NOMO-1 (cell line): ENCODE results near the gene EXOC1L.
"Not testable (repeated sequence)": the region's sequence is repeated elsewhere in the genome, so short reads cannot be mapped to it uniquely, and the experiment has no call there.

Experiments used
- DNase-seq, 2 experiments: peaks; one replicate each; lab custom pipeline; 2025; ENCODE audit not compliant: unreplicated experiment in 2 of 2; lab: John Stamatoyannopoulos, UW

The EXOC1L gene

DNA sequence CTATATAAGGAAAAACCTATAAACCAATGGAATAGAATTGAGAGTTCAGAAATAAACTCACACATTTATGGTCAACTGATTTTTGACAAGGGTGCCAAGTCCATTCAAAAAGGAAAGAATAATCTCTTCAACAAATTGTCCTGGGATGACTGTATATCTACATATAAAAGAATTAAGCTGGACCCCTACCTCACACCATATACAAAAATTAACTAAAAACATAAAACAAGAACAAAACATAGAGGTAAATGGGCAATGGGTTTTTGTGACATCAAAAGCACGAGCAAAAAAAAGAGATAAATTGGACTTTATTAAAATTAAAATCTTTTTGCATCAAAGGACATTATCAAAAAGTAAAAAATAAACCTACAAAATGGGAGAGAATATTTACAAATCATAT, 18.3 kb downstream of the EXOC1L start:
- no peak for DNase-seq

DNA sequence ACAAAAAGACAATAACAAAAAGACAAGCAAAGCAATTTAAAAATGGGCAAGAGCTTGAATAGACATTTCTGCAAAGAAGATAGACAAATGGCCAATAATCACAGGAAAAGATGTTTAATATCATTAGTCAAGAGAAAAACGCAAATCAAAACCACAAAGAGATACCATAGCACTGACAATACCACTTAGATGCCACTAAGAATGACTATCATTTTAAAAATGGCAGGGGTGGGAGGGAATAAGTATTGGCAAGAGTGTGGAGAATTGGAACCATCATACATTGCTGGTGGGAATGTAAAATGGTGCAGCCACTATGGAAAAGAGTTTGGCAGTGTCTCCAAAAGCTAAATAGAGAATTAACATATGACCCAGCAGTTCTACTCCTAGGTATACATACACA, 18.8 kb downstream of the EXOC1L start:
- DNase-seq, result no peak

DNA sequence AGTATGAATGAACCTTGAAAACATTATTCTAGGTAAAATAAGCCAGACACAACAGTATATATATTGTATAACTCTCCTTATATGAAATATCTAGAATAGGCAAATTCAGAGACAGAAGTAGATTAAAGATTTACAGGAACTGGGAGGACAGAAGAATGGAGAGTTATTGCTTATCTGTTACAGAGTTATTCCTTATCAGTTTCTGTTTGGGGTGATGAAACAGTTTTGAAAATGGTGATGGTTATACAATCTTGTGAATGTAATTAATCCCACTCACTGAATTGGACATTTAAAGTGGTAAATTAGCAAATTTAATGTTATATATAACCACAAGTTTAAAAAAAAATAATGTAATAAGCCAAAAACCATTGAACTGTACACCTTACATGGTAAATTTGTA, 19.4 kb downstream of the EXOC1L start:
- DNase-seq, result no peak

GRCh38 chr4:55840956-55841355, 21.4 kb downstream of the EXOC1L start:
- DNase-seq, result no peak

GRCh38 chr4:55841373-55842239, 22.0 kb downstream of the EXOC1L start:
- DNase-seq, result not testable (repeated sequence)

DNA sequence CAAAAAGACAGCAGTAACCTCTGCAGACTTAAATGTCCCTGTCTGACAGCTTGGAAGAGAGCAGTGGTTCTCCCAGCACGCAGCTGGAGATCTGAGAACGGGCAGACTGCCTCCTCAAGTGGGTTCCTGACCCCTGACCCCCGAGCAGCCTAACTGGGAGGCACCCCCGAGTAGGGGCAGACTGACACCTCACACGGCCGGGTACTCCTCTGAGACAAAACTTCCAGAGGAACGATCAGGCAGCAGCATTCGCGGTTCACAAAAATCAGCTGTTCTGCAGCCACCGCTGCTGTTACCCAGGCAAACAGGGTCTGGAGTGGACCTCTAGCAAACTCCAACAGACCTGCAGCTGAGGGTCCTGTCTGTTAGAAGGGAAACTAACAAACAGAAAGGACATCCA, 22.7 kb downstream of the EXOC1L start:
- DNase-seq, result not testable (repeated sequence)

DNA sequence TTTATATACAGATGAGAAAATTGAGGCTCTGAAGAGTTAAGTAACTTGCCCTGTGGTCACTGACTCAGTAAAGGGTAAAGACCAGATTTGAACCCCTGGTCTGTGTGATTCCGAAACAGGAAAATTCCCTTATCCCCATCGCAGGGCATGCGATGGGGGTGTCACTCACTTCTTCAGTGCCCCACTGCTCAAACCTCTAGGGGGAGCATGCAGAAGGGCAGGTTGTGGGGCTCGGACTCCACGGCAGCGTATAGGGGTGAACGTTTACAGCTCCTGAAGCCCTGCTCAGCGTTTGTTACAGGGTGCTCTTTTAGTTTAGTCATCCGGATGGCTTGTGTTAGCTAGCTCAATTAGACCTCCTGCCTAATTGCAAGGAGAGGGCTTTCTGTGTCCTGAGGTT, 30.1 kb downstream of the EXOC1L start:
- DNase-seq, result no peak

DNA sequence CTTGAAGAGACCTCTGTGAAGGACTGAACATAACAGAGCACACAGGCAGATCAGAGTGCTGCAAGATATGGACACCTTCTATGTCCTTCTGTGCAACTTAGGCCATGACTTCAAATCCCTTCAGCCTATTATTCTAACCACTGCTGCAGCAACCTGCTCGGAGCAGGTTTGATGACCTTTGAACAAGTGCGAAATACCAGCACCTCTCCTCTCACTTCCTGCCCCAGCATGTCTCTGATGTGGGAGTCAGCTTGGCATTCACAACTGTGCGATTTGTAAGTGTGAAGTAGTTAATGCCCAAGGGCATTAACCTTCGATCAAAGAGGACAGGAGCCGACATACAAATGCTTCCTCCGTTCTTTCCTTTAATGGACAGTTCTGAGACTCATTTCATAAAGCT, 32.3 kb downstream of the EXOC1L start:
- DNase-seq, result no peak

DNA sequence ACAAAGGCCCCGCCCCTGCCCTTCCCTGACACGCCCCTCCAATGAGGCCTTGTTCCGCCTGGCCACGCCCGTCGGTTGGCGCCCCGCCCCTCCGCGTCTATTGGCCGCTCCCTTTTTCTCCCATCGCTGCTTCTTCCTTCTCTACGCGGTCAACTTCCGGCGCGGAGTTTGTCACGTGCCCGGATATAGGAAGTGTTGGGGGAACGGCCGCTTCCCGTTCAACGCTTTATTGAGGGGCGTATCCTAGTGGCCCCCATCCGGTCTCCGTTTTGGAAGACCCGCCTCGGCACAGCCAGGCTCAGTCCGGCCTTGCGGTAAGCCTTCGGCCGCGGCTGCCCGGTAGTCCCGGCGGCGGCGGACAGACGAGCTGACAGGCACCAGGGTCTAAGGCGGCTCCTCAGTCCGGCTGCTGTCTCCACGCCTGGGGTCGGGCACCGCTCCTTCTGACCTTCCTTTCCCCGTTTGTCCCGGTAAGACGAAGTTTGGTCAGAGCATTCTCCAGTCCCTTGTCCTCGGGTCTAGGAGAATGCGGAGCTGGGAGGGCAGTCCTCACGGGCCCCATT, 34.0 kb downstream of the EXOC1L start, which contains the start of gene EXOC1:
Gene EXOC1 (plus strand): TSS at position 165 of the 563 bp plus-strand sequence. CDS start 4,676 bp downstream, outside the sequence.
- DNase-seq, result peak; percentile 94 to 95

- DNase-seq, result no peak
Observed at GRCh38 chr4:55854129-55854528, 34.5 kb downstream of the EXOC1L start.

- DNase-seq, result no peak
Observed at GRCh38 chr4:55857586-55857985, 38.0 kb downstream of the EXOC1L start.

DNA sequence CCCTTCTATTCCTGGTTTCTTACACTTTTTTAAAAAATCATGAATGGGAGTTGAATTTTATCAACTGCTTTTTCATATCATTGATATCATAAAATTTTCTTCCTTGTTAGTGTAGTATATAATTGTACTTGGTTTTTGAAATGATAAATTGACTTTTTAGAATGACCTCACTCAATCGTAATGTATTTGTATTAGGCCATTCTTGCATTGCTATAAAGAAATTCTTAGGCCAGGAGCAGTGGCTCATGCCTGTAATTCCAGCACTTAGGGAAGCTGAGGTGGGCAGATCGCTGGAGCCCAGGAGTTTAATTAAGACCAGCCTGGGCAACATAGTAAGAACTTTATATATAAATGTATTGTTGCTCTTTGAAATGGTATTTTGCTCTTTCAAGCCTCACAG, 40.1 kb downstream of the EXOC1L start:
- DNase-seq, result no peak

- no peak for DNase-seq
Observed at GRCh38 chr4:55864577-55865223, 45.1 kb downstream of the EXOC1L start.

DNA sequence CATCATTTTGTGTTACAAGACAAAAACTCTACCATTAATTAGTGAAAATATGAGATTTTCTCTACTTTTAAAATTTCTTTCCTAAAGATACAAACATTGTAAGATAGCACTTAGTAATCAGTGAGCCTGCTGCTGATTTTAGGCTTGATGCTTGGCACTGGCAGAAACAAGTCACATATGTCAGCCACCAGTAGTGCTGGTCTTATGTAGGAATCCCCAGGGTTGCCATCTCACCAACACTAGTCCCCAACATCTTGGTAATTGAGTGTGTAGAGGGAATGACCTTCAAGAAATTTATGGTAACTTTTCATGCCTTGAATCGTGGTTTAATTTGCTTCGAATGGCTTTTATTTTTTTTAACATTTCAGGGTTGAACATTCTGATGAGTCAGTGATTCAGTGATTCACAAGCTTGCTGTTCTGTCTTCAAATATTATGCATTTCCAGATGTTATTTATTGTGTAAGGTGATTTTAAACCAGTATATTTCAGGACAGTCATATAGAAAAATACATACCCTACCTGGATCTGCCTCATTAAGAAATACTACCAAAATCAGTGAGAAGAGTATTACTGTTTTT, 45.7 kb downstream of the EXOC1L start:
- no peak for DNase-seq

GRCh38 chr4:55866290-55866907, 46.8 kb downstream of the EXOC1L start:
- peak; percentile 79 to 88 for DNase-seq

- peak; percentile 43 to 73 for DNase-seq
Observed at GRCh38 chr4:55866973-55867574, 47.5 kb downstream of the EXOC1L start.

GRCh38 chr4:55868581-55869090, 49.0 kb downstream of the EXOC1L start:
- DNase-seq, result no peak

DNA sequence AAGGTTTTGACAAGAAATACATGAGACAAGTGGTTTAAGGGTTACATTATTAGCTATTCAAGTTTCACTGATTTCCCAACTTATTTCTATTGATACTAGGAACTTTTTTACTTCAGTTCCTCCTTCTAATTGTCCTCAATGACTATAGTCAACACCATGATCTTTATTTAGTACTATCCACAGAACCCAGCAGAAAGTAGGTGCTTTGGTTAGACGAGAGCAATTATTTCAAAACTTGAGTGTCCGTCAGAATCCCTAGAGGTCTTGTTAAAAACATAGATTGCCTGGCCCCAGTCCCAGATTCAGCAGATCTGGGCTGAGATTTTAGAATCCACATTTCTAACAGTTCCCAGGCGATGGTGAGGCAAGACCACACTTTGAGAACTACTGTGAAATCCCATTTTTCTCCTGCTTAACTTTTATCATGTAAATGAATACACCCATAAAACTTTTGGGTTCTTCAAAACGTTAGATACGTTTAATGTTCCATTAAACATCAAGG, 51.8 kb downstream of the EXOC1L start:
- DNase-seq, result no peak

GRCh38 chr4:55874831-55875230, 55.2 kb downstream of the EXOC1L start:
- no peak for DNase-seq

GRCh38 chr4:55876387-55876786, 56.8 kb downstream of the EXOC1L start:
- DNase-seq, result no peak
